Measurements from ENCODE around the gene NR1H2. TPM values are rescaled to one million over a fixed set of nuclear protein-coding genes. Genes with fewer than 3 reads are reported as not detected.

NR1H2 gene
- polyA plus RNA-seq (2011; rRNA removed) (23.7 and 32.5 TPM in 2 replicates), polyA minus RNA-seq (2011; rRNA and poly(A)+ RNA removed) (20.1 and 26.9 TPM in 2 replicates)

- Histone ChIP-seq H3K4me3 (ENCODE audit: low read depth, low read length) (peak within 1 kb of the TSS; percentile 89), H3K9me3 (ENCODE audit: control insufficient read depth, insufficient read depth, low read length) (peaks cover 3% of the 10 kb centered on the region; the same call in 1 of the 2 replicates), H3K27me3 (ENCODE audit: control insufficient read depth, insufficient read depth, low read length) (no peaks in the 10 kb centered on the region), H3K27ac (ENCODE audit: low read depth, low read length) (peak within 1 kb of the TSS; percentile 100)
- ChIA-PET POLR2A (interaction anchor here (0.6 to 1.3 kb wide), 4 partner anchors 8 to 135 kb away, joined by 3 to 7 read pairs (median 5); partner anchors contain the start of gene JOSD2), CTCF (interaction anchor here (0.6 to 1.2 kb wide), 4 partner anchors 103 to 641 kb away, joined by 3 to 4 read pairs (median 3); no protein-coding TSS in a partner anchor)
- TF ChIP-seq CTCF (IDR thresholded peaks at IDR 0.05; ENCODE audit: low read depth, low read length): no peak
- DNase-seq (ENCODE audit: low read depth, low spot score): peak; percentile 96
These were observed at the start of gene NR1H2 for GRCh38 chr19:50376166-50377050. TSS of gene NR1H2 (plus strand) at chr19:50376457. CDS start at chr19:50377606, 1,149 bp downstream.

- H3K9me3 ChIP-seq (ENCODE audit: control insufficient read depth, insufficient read depth, low read length): peaks cover 19% of the 10 kb centered on the region
- H3K27ac ChIP-seq (ENCODE audit: low read depth, low read length): no peak overlapping the region
- H3K27me3 ChIP-seq (ENCODE audit: control insufficient read depth, insufficient read depth, low read length): peaks cover 45% of the 10 kb centered on the region
- H3K4me3 ChIP-seq (ENCODE audit: low read depth, low read length): no peak overlapping the region
- ChIA-PET POLR2A (no interaction called here), CTCF (no interaction called here)
- no peak for TF ChIP-seq CTCF (IDR thresholded peaks at IDR 0.05; ENCODE audit: low read depth, low read length)
- no peak for DNase-seq (ENCODE audit: low read depth, low spot score)
These were observed 49.2 kb upstream of the NR1H2 start for GRCh38 chr19:50327013-50327412.

- no peak for DNase-seq (ENCODE audit: low read depth, low spot score)
- Histone ChIP-seq H3K27ac (ENCODE audit: low read depth, low read length) (no peak overlapping the region), H3K4me3 (ENCODE audit: low read depth, low read length) (no peak overlapping the region), H3K27me3 (ENCODE audit: control insufficient read depth, insufficient read depth, low read length) (peaks cover 51% of the 10 kb centered on the region), H3K9me3 (ENCODE audit: control insufficient read depth, insufficient read depth, low read length) (peaks cover 19% of the 10 kb centered on the region)
- ChIA-PET CTCF (interaction anchor here (1.6 kb wide), 1 partner anchor 41 kb away, joined by 5 read pairs; no protein-coding TSS in a partner anchor), POLR2A (no interaction called here)
- TF ChIP-seq CTCF (IDR thresholded peaks at IDR 0.05; ENCODE audit: low read depth, low read length): no peak
These were observed 48.6 kb upstream of the NR1H2 start for GRCh38 chr19:50327461-50328223.

- CTCF ChIA-PET: interaction anchor here (1.6 kb wide), 1 partner anchor 41 kb away, joined by 5 read pairs; no protein-coding TSS in a partner anchor
- H3K27ac ChIP-seq (ENCODE audit: low read depth, low read length): no peak overlapping the region
- H3K9me3 ChIP-seq (ENCODE audit: control insufficient read depth, insufficient read depth, low read length): peaks cover 23% of the 10 kb centered on the region
- H3K27me3 ChIP-seq (ENCODE audit: control insufficient read depth, insufficient read depth, low read length): peaks cover 55% of the 10 kb centered on the region
- no peak overlapping the region for H3K4me3 ChIP-seq (ENCODE audit: low read depth, low read length)
- no peak for DNase-seq (ENCODE audit: low read depth, low spot score)
- no peak for TF ChIP-seq CTCF (IDR thresholded peaks at IDR 0.05; ENCODE audit: low read depth, low read length)
- POLR2A ChIA-PET: no interaction called here
These were observed 47.9 kb upstream of the NR1H2 start for GRCh38 chr19:50328224-50328872.
